HUES48 (cell line): ENCODE results near the gene AANAT.

Experiments used
- H3K27ac ChIP-seq: one replicate; pipeline ENCODE4 v1.7.0; 2013; ENCODE audit warnings: low read depth, low read length, inconsistent platforms
- H3K27me3 ChIP-seq: 2 replicates; pipeline ENCODE4 v1.6.1; 2013; ENCODE audit warnings: mild to moderate bottlenecking, low read length; ENCODE audit not compliant: control insufficient read depth, insufficient read depth
- H3K36me3 ChIP-seq: 2 replicates; pipeline ENCODE4 v1.6.1; 2013; ENCODE audit warnings: low read length; ENCODE audit not compliant: control insufficient read depth, insufficient read depth
- H3K4me1 ChIP-seq: 2 replicates; pipeline ENCODE4 v1.6.1; 2013; ENCODE audit warnings: mild to moderate bottlenecking, low read length; ENCODE audit not compliant: control insufficient read depth, insufficient read depth
- H3K4me3 ChIP-seq: 2 replicates; pipeline ENCODE4 v1.5.1; 2013; ENCODE audit warnings: mild to moderate bottlenecking, low read depth, low read length
- H3K9ac ChIP-seq: 2 replicates; pipeline ENCODE4 v1.6.1; 2013; ENCODE audit warnings: mild to moderate bottlenecking, low read depth, low read length, moderate library complexity
- H3K9me3 ChIP-seq: 2 replicates; pipeline ENCODE4 v1.6.1; 2013; ENCODE audit warnings: low read length; ENCODE audit not compliant: control insufficient read depth, insufficient read depth

The AANAT gene

GRCh38 chr17:76478730-76479514, 11.5 kb downstream of the AANAT start:
- no peaks in the 10 kb centered on the region for H3K27me3 ChIP-seq
- no peaks in the 10 kb centered on the region for H3K9me3 ChIP-seq
- H3K4me1 ChIP-seq: no peaks in the 10 kb centered on the region
- H3K4me3 ChIP-seq: no peak overlapping the region
- no peak overlapping the region for H3K27ac ChIP-seq
- H3K9ac ChIP-seq: no peak overlapping the region
- peaks cover 3% of the 10 kb centered on the region; the same call in 1 of the 2 replicates for H3K36me3 ChIP-seq

GRCh38 chr17:76479515-76480060, 12.2 kb downstream of the AANAT start:
- Histone ChIP-seq H3K4me3 (no peak overlapping the region), H3K9ac (no peak overlapping the region), H3K9me3 (no peaks in the 10 kb centered on the region), H3K27ac (no peak overlapping the region), H3K4me1 (no peaks in the 10 kb centered on the region), H3K27me3 (no peaks in the 10 kb centered on the region), H3K36me3 (peaks cover 3% of the 10 kb centered on the region; the same call in 1 of the 2 replicates)

GRCh38 chr17:76480632-76481031, 13.2 kb downstream of the AANAT start:
- Histone ChIP-seq H3K9ac (no peak overlapping the region), H3K27ac (no peak overlapping the region), H3K36me3 (no peaks in the 10 kb centered on the region), H3K9me3 (no peaks in the 10 kb centered on the region), H3K4me1 (no peaks in the 10 kb centered on the region), H3K4me3 (no peak overlapping the region), H3K27me3 (no peaks in the 10 kb centered on the region)

- Histone ChIP-seq H3K27me3 (no peaks in the 10 kb centered on the region), H3K9me3 (no peaks in the 10 kb centered on the region), H3K4me1 (no peaks in the 10 kb centered on the region), H3K27ac (no peak overlapping the region), H3K36me3 (no peaks in the 10 kb centered on the region), H3K4me3 (no peak overlapping the region), H3K9ac (no peak overlapping the region)
Observed at GRCh38 chr17:76481071-76481655, 13.8 kb downstream of the AANAT start.

GRCh38 chr17:76484228-76484725, 16.9 kb downstream of the AANAT start:
- H3K27me3 ChIP-seq: no peaks in the 10 kb centered on the region
- H3K36me3 ChIP-seq: no peaks in the 10 kb centered on the region
- no peak overlapping the region for H3K9ac ChIP-seq
- H3K9me3 ChIP-seq: no peaks in the 10 kb centered on the region
- no peak overlapping the region for H3K4me3 ChIP-seq
- no peaks in the 10 kb centered on the region for H3K4me1 ChIP-seq
- no peak overlapping the region for H3K27ac ChIP-seq

GRCh38 chr17:76485569-76485968, 18.2 kb downstream of the AANAT start:
- Histone ChIP-seq H3K27ac (no peak overlapping the region), H3K27me3 (no peaks in the 10 kb centered on the region), H3K9me3 (no peaks in the 10 kb centered on the region), H3K9ac (no peak overlapping the region), H3K4me1 (no peaks in the 10 kb centered on the region), H3K36me3 (no peaks in the 10 kb centered on the region), H3K4me3 (no peak overlapping the region)

- H3K9ac ChIP-seq: no peak overlapping the region
- H3K27me3 ChIP-seq: no peaks in the 10 kb centered on the region
- peaks cover 9% of the 10 kb centered on the region; the same call in 1 of the 2 replicates for H3K4me1 ChIP-seq
Observed at GRCh38 chr17:76487451-76488192, 20.2 kb downstream of the AANAT start.

GRCh38 chr17:76490112-76490710, 22.8 kb downstream of the AANAT start:
- Histone ChIP-seq H3K9ac (no peak overlapping the region), H3K27me3 (no peaks in the 10 kb centered on the region), H3K9me3 (no peaks in the 10 kb centered on the region), H3K4me3 (no peak overlapping the region), H3K4me1 (peaks cover 20% of the 10 kb centered on the region), H3K27ac (no peak overlapping the region), H3K36me3 (no peaks in the 10 kb centered on the region)

More at GRCh38 chr17:76487451-76488192, 20.2 kb downstream of the AANAT start:
- H3K36me3 ChIP-seq: no peaks in the 10 kb centered on the region
- H3K27ac ChIP-seq: no peak overlapping the region
- no peak overlapping the region for H3K4me3 ChIP-seq
- no peaks in the 10 kb centered on the region for H3K9me3 ChIP-seq

- Histone ChIP-seq H3K27ac (no peak overlapping the region), H3K4me1 (peaks cover 20% of the 10 kb centered on the region), H3K36me3 (no peaks in the 10 kb centered on the region), H3K9me3 (no peaks in the 10 kb centered on the region), H3K27me3 (no peaks in the 10 kb centered on the region), H3K9ac (no peak overlapping the region), H3K4me3 (no peak overlapping the region)
Observed at GRCh38 chr17:76491271-76492122, 24.1 kb downstream of the AANAT start.
